HG03159 (cell line): ENCODE data around the gene LRP3.

Experiments used
- ATAC-seq: cut with Tn5 transposase; IDR thresholded peaks from one replicate; pipeline ENCODE4 v1.9.1; 2021; ENCODE audit warnings: mild to moderate bottlenecking, moderate library complexity; ENCODE audit not compliant: unreplicated experiment

LRP3 gene

GRCh38 chr19:33251076-33251475 is 56.9 kb downstream of the LRP3 start:
- ATAC-seq = no peak

DNA sequence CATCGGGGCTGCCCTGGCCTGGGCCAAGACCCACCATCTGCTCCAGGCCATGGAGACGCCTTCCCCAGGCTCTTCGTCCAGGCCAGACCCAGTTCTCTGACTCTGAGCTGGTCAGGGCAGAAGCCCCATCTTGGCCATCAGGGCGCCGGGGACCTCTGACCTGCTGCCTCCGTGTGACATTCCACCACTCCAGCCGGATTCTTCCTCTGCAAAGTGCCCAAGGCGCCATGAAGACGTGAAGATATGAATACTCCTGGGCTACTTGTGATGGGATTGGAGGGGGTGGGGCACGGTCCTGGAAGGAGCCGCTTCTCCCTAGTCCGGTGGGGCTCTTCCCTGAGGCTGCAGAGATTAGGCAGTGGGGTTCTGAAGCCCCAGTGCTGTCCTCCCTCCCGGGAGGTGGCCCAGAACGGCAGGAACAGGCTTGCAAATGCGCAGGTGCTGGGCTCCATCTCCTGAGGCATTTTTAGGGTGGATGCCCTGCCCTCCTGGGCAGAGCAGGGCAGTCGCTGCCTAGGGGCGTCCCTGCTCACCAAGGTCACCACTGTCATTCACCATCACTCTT is 57.5 kb downstream of the LRP3 start:
- ATAC-seq = no peak

GRCh38 chr19:33252418-33252962 is 58.4 kb downstream of the LRP3 start:
- no peak for ATAC-seq

DNA sequence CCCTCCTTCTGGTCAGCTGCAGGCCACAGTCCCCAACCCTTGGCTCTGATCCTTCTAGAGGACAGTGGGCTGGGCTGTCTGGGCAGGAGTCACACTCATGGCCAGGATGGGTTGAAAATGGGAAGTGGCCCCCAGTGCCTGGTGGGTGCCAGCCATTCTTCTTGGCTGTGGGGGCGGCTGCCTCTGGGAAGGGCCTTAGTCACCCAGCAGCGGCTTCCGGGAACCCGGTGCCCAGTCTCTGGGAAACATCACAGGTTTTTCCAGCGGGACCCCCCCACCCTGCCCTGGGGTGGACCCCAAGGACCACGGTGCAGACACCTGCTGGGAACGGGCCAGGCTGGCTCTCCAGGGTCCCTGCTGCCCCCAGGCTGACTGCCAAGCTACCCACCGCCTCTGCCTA is 58.8 kb downstream of the LRP3 start:
- ATAC-seq = no peak

GRCh38 chr19:33254245-33254824 is 60.2 kb downstream of the LRP3 start:
- ATAC-seq = no peak

DNA sequence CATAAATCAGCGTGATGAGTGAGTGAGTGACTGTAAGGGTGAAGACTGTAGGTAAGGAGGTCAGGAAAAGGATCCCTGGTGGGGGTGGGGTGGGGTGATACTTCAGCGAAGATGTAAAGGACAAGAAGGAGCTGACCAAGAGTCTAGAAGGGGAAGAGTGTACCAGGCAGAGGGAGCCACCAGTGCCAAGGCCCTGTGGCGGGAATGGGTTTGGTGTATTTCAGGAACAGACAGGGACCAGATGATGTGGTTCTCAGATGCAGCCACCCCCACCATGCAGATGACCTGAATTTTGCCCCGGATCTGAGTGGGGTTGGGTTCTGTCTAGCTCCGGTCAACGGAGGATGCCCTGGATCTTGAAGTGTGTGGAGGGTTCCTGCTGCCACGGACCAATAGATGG is 61.7 kb downstream of the LRP3 start:
- ATAC-seq = no peak

DNA sequence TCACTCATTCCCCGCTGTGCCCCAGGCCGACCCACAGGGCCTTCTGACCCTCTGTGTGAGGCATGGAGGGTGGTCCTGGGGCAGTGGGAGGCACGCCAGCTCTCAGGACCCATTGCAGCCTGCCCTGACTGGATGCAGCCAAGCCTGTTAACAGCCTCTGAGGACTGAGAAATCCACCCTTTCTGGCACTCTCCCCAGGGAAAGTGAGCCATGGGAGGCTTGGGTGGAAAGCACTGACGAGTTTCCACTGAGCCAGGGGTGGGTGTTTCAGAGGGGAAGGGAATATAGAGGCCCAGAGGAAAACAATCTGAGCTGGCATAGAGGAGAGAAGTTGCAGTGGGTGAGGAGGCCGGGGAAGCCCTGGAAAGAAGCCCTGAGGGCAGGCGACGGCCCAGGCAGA is 62.1 kb downstream of the LRP3 start:
- no peak for ATAC-seq

- no peak for ATAC-seq
Measured at GRCh38 chr19:33257828-33258227, 63.7 kb downstream of the LRP3 start.
